T-helper 2 cell treated with Interferon-gamma antibody and Interleukin-4, amounts not matched to agents 5 μg/mL and 100 μg/mL, for 36 hours (primary cell): ENCODE results near the gene TTLL6.
"Not testable (repeated sequence)": the region's sequence is repeated elsewhere in the genome, so short reads cannot be mapped to it uniquely, and the experiment has no call there.

Experiments
- DNase-seq: peaks from one replicate; pipeline ENCODE4 v3.0.0; 2021; ENCODE audit warnings: low spot score
- H3K27ac Mint-ChIP-seq: one replicate; pipeline ENCODE4 v1.8.0; 2021; ENCODE audit warnings: mild to moderate bottlenecking, mixed read lengths
- H3K27me3 Mint-ChIP-seq: one replicate; pipeline ENCODE4 v1.8.0; 2021; ENCODE audit warnings: low read depth, mixed read lengths
- H3K36me3 Mint-ChIP-seq: one replicate; pipeline ENCODE4 v1.8.0; 2021; ENCODE audit warnings: low read depth, mixed read lengths
- H3K4me1 Mint-ChIP-seq: one replicate; pipeline ENCODE4 v1.8.0; 2021; ENCODE audit warnings: low read depth, mixed read lengths
- H3K4me3 Mint-ChIP-seq: one replicate; pipeline ENCODE4 v1.8.0; 2022; ENCODE audit warnings: mild to moderate bottlenecking, moderate library complexity, mixed read lengths
- H3K9me3 Mint-ChIP-seq: one replicate; pipeline ENCODE4 v1.8.0; 2021; ENCODE audit warnings: mixed read lengths

TTLL6 gene

GRCh38 chr17:48799069-48799723, 17.8 kb downstream of the TTLL6 start:
- H3K36me3 Mint-ChIP-seq: no peaks in the 10 kb centered on the region
- no peaks in the 10 kb centered on the region for H3K9me3 Mint-ChIP-seq
- peaks cover 42% of the 10 kb centered on the region for H3K27me3 Mint-ChIP-seq
- no peak overlapping the region for H3K27ac Mint-ChIP-seq
- H3K4me1 Mint-ChIP-seq: no peaks in the 10 kb centered on the region
- H3K4me3 Mint-ChIP-seq: no peak overlapping the region
- DNase-seq: no peak

- not testable (repeated sequence) for H3K4me3 Mint-ChIP-seq, H3K36me3 Mint-ChIP-seq, DNase-seq, H3K9me3 Mint-ChIP-seq, H3K27ac Mint-ChIP-seq
- H3K27me3 Mint-ChIP-seq: peaks cover 53% of the 10 kb centered on the region
- H3K4me1 Mint-ChIP-seq: peaks cover 12% of the 10 kb centered on the region
Observed at GRCh38 chr17:48796163-48796522, 20.9 kb downstream of the TTLL6 start.

GRCh38 chr17:48795444-48796162, 21.4 kb downstream of the TTLL6 start:
- Mint-ChIP-seq H3K27ac (no peak overlapping the region), H3K4me3 (no peak overlapping the region), H3K27me3 (peaks cover 54% of the 10 kb centered on the region), H3K4me1 (peaks cover 12% of the 10 kb centered on the region), H3K36me3 (no peaks in the 10 kb centered on the region), H3K9me3 (no peaks in the 10 kb centered on the region)
- no peak for DNase-seq

DNA sequence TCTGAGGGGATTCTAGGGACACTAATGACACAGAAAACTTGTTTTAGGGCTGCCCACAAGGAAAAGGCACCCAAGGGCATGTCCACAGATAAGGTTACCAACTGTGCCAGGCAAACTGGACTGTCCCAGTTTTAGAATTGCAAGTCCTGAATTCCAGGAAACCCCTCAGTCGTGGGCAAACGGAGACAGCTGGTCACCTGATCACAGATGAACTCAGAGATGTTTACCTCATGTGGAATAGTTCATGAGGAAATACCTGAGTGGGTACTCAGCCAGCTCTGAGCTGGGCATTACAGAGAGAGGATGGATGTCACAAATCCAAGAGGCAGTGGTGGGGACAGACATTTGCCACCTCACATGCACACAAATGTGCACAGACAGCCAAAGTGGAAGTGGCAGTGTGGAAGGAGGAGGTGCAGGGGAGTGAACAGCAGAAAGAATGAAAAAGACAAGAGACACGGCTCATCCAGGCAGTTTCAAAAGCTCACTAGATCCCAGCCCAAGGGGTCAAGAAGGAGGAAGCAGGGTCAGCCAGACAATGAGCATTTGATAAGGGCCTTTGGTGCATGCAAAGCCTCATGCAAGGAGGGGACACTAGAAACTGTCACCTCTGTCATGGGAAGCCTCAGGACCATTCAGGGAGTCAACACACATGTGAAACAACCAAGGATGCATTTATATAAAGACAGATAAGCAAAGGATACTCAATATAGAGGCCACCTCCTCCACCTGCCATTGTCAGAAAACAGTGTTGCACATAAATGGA, 24.8 kb downstream of the TTLL6 start:
- H3K4me1 Mint-ChIP-seq: peaks cover 12% of the 10 kb centered on the region
- peaks cover 58% of the 10 kb centered on the region for H3K27me3 Mint-ChIP-seq
- no peaks in the 10 kb centered on the region for H3K9me3 Mint-ChIP-seq
- H3K27ac Mint-ChIP-seq: no peak overlapping the region
- H3K36me3 Mint-ChIP-seq: no peaks in the 10 kb centered on the region
- H3K4me3 Mint-ChIP-seq: no peak overlapping the region
- DNase-seq: no peak

DNA sequence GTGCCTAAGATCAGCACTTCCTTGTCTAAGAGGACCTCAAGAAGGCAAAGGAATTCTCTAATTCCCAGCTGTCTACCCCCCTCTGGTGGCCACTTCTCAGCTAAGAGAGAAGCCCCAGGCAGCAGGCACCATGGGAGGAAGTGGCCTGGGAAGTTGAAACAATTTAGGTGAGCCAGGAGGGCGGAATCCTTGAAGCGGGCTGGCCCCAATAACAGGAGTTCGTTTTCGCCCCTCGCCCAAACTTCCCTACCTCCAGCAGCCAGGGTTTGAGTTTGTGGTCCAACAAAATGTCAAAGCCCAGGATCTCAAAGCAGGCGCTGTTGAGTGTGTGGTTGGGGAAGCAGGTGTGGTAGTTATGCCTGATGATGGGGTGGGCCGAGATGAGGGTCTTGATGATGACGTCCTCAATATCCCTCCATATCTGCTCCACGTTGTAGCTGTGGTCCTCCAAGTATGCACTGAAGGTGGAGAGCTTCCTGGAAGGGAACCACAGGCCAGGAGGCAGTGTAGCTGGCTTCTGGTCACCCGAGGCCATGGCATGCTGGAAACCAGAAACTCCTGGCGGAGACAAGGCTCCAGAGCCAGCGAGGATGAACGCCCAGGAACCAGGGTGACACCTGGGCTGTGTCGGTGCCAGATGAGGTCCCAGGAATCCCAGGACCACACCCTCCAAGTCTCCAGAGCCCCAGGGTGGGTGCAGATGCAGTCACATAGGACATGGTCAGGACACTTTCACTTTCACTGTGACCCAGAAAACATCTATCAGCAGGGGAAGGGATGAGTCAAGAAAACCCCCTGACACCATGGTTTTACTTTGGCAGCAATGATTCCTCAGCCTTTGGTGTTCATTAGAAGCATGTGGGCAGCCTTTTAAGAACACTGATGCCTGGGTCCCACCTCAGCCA, 25.6 kb downstream of the TTLL6 start:
- H3K4me3 Mint-ChIP-seq: no peak overlapping the region
- peak; percentile 11 for DNase-seq
- no peaks in the 10 kb centered on the region for H3K36me3 Mint-ChIP-seq
- H3K9me3 Mint-ChIP-seq: no peaks in the 10 kb centered on the region
- H3K27me3 Mint-ChIP-seq: peaks cover 58% of the 10 kb centered on the region
- peaks cover 12% of the 10 kb centered on the region for H3K4me1 Mint-ChIP-seq
- no peak overlapping the region for H3K27ac Mint-ChIP-seq

DNA sequence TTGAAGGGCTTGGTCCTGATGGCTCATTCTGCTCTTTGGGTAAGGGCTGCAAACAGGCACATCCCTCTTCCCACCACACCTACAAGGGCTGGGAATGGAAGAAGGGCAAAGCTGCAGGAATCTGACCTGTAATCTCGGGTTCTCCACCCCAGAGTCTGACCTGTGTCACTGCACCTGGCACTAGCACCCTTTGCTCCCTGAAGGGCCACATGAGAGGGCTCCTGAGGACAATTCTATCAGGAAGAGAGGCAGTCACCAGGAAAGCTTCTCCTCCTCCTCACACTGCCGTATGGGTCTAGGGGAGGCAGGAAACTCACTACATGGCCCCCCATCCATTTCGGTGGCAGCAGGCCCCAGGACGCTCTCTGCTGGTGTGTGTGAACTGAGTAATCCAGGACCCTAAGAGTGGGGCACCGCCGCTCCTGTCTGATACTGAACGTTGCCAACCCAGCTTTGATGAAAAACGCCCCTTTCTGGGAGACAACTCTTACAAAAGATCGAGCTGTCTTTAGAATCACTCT, 26.4 kb downstream of the TTLL6 start:
- Mint-ChIP-seq H3K27me3 (peaks cover 54% of the 10 kb centered on the region), H3K4me1 (peaks cover 12% of the 10 kb centered on the region), H3K36me3 (no peaks in the 10 kb centered on the region), H3K27ac (no peak overlapping the region), H3K4me3 (no peak overlapping the region), H3K9me3 (no peaks in the 10 kb centered on the region)
- no peak for DNase-seq

DNA sequence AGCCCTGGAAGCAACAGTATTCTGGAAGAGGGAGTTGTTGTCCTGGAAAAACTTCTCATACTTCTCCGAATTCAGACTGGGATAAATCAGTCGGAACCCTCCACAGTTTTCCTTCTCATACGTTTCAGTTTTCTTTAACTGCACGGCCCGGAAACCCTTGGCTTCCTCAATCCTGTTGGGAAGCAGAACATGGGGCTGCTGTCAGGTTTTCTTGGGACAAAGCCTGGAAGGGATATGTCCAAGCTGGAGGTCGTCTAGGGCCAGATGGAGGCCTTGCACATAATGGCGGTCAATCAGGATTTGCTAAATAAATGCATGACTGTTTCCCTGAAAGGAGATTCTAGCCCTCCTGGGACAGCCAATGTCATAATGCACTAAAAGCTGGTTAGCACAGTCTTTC, 29.2 kb downstream of the TTLL6 start:
- peaks cover 37% of the 10 kb centered on the region for H3K27me3 Mint-ChIP-seq
- H3K36me3 Mint-ChIP-seq: no peaks in the 10 kb centered on the region
- H3K4me3 Mint-ChIP-seq: no peak overlapping the region
- no peak overlapping the region for H3K27ac Mint-ChIP-seq
- H3K4me1 Mint-ChIP-seq: peaks cover 12% of the 10 kb centered on the region
- H3K9me3 Mint-ChIP-seq: no peaks in the 10 kb centered on the region
- DNase-seq: no peak

GRCh38 chr17:48779421-48779820, 37.6 kb downstream of the TTLL6 start:
- Mint-ChIP-seq H3K36me3 (no peaks in the 10 kb centered on the region), H3K27me3 (peaks cover 34% of the 10 kb centered on the region), H3K9me3 (no peaks in the 10 kb centered on the region), H3K4me3 (no peak overlapping the region), H3K27ac (no peak overlapping the region), H3K4me1 (no peaks in the 10 kb centered on the region)
- DNase-seq: no peak

- no peaks in the 10 kb centered on the region for H3K4me1 Mint-ChIP-seq
- no peak overlapping the region for H3K27ac Mint-ChIP-seq
- no peak overlapping the region for H3K4me3 Mint-ChIP-seq
- no peak for DNase-seq
- no peaks in the 10 kb centered on the region for H3K9me3 Mint-ChIP-seq
- no peaks in the 10 kb centered on the region for H3K36me3 Mint-ChIP-seq
- peaks cover 41% of the 10 kb centered on the region for H3K27me3 Mint-ChIP-seq
Observed at GRCh38 chr17:48776602-48777001, 40.4 kb downstream of the TTLL6 start.

- H3K4me1 Mint-ChIP-seq: no peaks in the 10 kb centered on the region
- H3K4me3 Mint-ChIP-seq: no peak overlapping the region
- no peaks in the 10 kb centered on the region for H3K36me3 Mint-ChIP-seq
- H3K27ac Mint-ChIP-seq: no peak overlapping the region
- no peaks in the 10 kb centered on the region for H3K9me3 Mint-ChIP-seq
- no peak for DNase-seq
- peaks cover 29% of the 10 kb centered on the region for H3K27me3 Mint-ChIP-seq
Observed at GRCh38 chr17:48773245-48773644, 43.8 kb downstream of the TTLL6 start.

DNA sequence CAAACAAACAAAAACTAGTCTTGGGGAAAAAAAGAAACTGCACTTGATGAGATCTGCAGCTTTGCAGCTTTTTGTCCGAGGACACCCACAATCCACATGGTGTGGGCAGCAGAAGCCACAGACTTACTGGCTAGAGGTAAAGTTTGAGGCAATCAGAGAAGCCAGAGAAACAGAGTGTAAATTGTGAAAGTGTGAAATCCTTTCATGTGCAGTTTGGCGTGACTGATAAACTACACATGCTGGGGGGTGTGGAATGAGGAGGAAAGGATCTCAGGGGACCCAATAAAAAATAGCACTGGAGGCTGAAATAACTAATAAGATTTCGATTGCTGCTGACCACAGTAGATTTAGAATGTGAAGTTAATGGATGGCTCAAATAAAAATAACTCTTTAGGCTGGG, 46.1 kb downstream of the TTLL6 start:
- Mint-ChIP-seq H3K4me3 (no peak overlapping the region), H3K27me3 (peaks cover 36% of the 10 kb centered on the region)

DNA sequence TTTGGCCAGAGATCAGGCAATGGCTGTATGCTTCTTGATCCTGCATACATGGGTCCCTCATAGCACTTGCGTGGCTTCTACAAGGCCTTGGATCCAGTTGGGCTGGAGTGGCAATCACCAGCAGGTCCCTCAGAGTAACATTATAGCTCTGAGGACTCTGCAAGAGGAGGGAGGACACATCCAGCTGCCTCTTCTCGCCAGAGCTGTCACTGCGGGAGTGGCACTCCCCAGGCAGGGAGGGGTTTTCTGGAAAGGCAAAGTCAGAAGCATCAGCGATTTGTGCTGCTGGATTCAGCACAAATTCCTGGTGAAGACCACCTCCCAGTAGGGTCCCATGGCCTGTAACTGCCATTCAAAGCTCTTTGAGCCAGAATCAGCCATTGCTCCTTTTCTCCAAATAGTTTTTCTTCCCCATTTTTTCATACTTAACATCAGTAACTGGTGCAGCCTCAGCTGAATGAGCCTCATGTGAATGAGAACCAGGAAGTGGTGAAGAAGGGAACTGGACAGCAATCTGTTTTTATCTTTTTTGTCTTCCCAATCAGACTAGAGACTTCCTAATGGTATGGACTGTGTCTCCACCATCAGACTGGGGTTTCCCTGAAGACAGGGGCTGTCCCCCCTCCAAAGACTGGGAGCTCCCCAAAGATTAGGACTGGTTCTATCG, 47.9 kb downstream of the TTLL6 start:
- Mint-ChIP-seq H3K4me3 (no peak overlapping the region), H3K27me3 (peaks cover 31% of the 10 kb centered on the region), H3K27ac (no peak overlapping the region), H3K4me1 (no peaks in the 10 kb centered on the region), H3K9me3 (no peaks in the 10 kb centered on the region), H3K36me3 (no peaks in the 10 kb centered on the region)
- no peak for DNase-seq

More for the DNA sequence above, 46.1 kb downstream of the TTLL6 start:
- H3K4me1 Mint-ChIP-seq: no peaks in the 10 kb centered on the region
- no peak overlapping the region for H3K27ac Mint-ChIP-seq
- no peaks in the 10 kb centered on the region for H3K36me3 Mint-ChIP-seq
- DNase-seq: no peak
- no peaks in the 10 kb centered on the region for H3K9me3 Mint-ChIP-seq

DNA sequence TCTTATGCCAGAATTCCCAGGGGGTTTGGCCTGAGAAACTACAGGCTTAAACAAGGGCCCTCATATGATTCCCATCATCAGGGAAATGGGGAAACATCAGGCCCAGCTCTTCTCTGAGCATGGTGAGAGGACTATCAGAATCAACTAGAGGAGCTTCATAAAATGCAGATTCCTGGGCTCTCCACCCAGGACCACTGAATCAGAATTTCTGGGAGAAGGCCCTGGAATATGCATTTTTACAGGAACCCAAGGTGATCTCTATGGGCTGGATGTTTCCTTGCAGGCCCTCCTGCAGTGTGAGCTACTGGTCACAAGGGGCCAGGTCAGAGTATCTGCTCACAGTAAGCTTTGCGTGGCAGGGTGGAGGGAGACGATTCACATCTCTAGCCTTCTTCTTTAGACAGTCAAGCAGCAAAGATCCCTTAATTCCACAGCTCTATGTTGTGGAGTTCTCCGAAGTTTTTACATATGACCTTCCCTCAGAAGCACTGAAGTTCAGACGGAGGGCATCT, 49.7 kb downstream of the TTLL6 start:
- no peak overlapping the region for H3K4me3 Mint-ChIP-seq
- no peaks in the 10 kb centered on the region for H3K4me1 Mint-ChIP-seq
- no peaks in the 10 kb centered on the region for H3K9me3 Mint-ChIP-seq
- H3K27ac Mint-ChIP-seq: no peak overlapping the region
- no peaks in the 10 kb centered on the region for H3K36me3 Mint-ChIP-seq
- DNase-seq: no peak
- H3K27me3 Mint-ChIP-seq: peaks cover 37% of the 10 kb centered on the region
